Upper lobe of left lung (tissue), 6 donors: ENCODE data around the gene RAET1L. TPM values are rescaled to one million over a fixed set of nuclear protein-coding genes. Genes with fewer than 3 reads are reported as not detected.
A peak's percentile ranks its signal among the peaks of the same experiment; 100 is the strongest.

Source experiments
- ATAC-seq, 2 donors: fragments of 200-7000 bp; cut with Tn5 transposase; one replicate each; pipeline ENCODE4 v1.9.1; 2022; ENCODE audit warnings: mild to moderate bottlenecking in 2 of 2, moderate library complexity in 2 of 2; ENCODE audit not compliant: low FRiP score in 2 of 2
- DNase-seq, 2 donors: peaks; one replicate each; pipeline ENCODE4 v3.0.0-alpha.2; 2019 to 2020
- H3K27ac ChIP-seq, 4 donors: fragments of 200-600 bp; sonication (generic); one replicate each; pipeline ENCODE4 v1.5.1; 2016 to 2019
- H3K27me3 ChIP-seq, 4 donors: fragments of 200-600 bp; sonication (generic); one replicate each; pipeline ENCODE4 v1.5.1; 2017 to 2019
- H3K36me3 ChIP-seq, 4 donors: fragments of 200-600 bp; sonication (generic); one replicate each; pipeline ENCODE4 v1.5.1; 2016 to 2019
- H3K4me1 ChIP-seq, 4 donors: fragments of 200-600 bp; sonication (generic); one replicate each; pipeline ENCODE4 v1.5.1; 2018 to 2019
- H3K4me3 ChIP-seq, 4 donors: fragments of 200-600 bp; sonication (generic); one replicate each; pipeline ENCODE4 v1.5.1; 2017 to 2019; ENCODE audit warnings: mild to moderate bottlenecking in 2 of 4, moderate library complexity in 1 of 4
- H3K9me3 ChIP-seq, 4 donors: fragments of 200-600 bp; sonication (generic); one replicate each; pipeline ENCODE4 v1.5.1; 2018 to 2019
- CTCF ChIP-seq, 6 experiments: fragments of 450-650 bp in 4 of 6; fragments of 200-600 bp in 2 of 6; sonication (generic) in 2 of 6; IDR thresholded peaks; one replicate each; pipeline ENCODE4 v1.5.1; 2016 to 2019; ENCODE audit warnings: antibody characterized with exemption in 6 of 6
- EP300 ChIP-seq, 4 donors: sonication (generic); formaldehyde crosslinking; IDR thresholded peaks; one replicate each; pipeline ENCODE4 v1.5.1; 2017; ENCODE audit warnings: antibody characterized with exemption in 4 of 4, control low read depth in 2 of 4
- POLR2A ChIP-seq, 4 donors: fragments of 450-650 bp; IDR thresholded peaks; one replicate each; pipeline ENCODE4 v1.5.1; 2016 to 2017; ENCODE audit warnings: antibody characterized with exemption in 4 of 4, mild to moderate bottlenecking in 2 of 4
- POLR2AphosphoS5 ChIP-seq, 2 donors: sonication (generic); formaldehyde crosslinking; IDR thresholded peaks; one replicate each; pipeline ENCODE4 v1.5.1; 2017; ENCODE audit warnings: antibody characterized with exemption in 2 of 2
- WGBS, 2 donors: methylation state at CpG; one replicate each; pipeline ENCODE4 v1.1.5; 2017 to 2018; 5-methylcytosine and 5-hydroxymethylcytosine counted together
- total RNA-seq, 6 donors: library from RNA; depleted of rRNA in 4 of 6; stranded (reverse); fragments of >200 nt in 4 of 6; gene quantifications; one replicate each; pipeline versions ENCODE4 v1.1.0 to v1.2.1, GENCODE V29; 2016 to 2021
- donor health status: DM: no; HTN: no; CAD: no; lungs with moderate emphysema.
- donor health status: DM: no; HTN: yes; CAD: no; lungs with severe emphysema.

The RAET1L gene
- total RNA-seq, 6 donors from 2014 or later = not detected

- peak overlapping the region in 3 of 4 donors; percentile 4 to 34 (median 18) for H3K4me3 ChIP-seq
- peak in 1 of 2 donors; percentile 81 for DNase-seq
- TF ChIP-seq CTCF (IDR thresholded peaks at IDR 0.05) (no peak), EP300 (IDR thresholded peaks at IDR 0.05) (no peak), POLR2AphosphoS5 (IDR thresholded peaks at IDR 0.05) (no peak), POLR2A (IDR thresholded peaks at IDR 0.05) (no peak)
- peaks cover 0 to 32% (median 17%) of the 10 kb centered on the region in 4 donors for H3K27me3 ChIP-seq
- H3K27ac ChIP-seq = no peak overlapping the region
- WGBS, 2 donors = 2 to 6% methylated on average over 12 to 46 of the region's 55 CpGs
- H3K36me3 ChIP-seq = no peaks in the 10 kb centered on the region
- peaks cover 9 to 17% (median 14%) of the 10 kb centered on the region in 4 donors for H3K4me1 ChIP-seq
- no peaks in the 10 kb centered on the region for H3K9me3 ChIP-seq
- peak in 1 of 2 donors; percentile 23 for ATAC-seq
Measured at GRCh38 chr6:150037526-150038201, 12.3 kb upstream of the RAET1L start.

GRCh38 chr6:150036081-150036480 lies 10.7 kb upstream of the RAET1L start:
- H3K36me3 ChIP-seq = no peaks in the 10 kb centered on the region
- no peak for TF ChIP-seq EP300 (IDR thresholded peaks at IDR 0.05)
- no peak for TF ChIP-seq POLR2AphosphoS5 (IDR thresholded peaks at IDR 0.05)
- TF ChIP-seq CTCF (IDR thresholded peaks at IDR 0.05) = no peak
- no peak for TF ChIP-seq POLR2A (IDR thresholded peaks at IDR 0.05)
- H3K4me1 ChIP-seq = peaks cover 9 to 17% (median 14%) of the 10 kb centered on the region in 4 donors
- no peak overlapping the region for H3K27ac ChIP-seq
- WGBS, 2 donors = 74 to 77% methylated on average over 5 of the region's 5 CpGs
- H3K4me3 ChIP-seq = no peak overlapping the region
- no peak for ATAC-seq
- peaks cover 0 to 32% (median 17%) of the 10 kb centered on the region in 4 donors for H3K27me3 ChIP-seq
- no peaks in the 10 kb centered on the region for H3K9me3 ChIP-seq
- no peak for DNase-seq

GRCh38 chr6:150033207-150033771 lies 8.0 kb upstream of the RAET1L start:
- Histone ChIP-seq H3K27me3 (peaks cover 0 to 22% (median 10%) of the 10 kb centered on the region in 4 donors), H3K36me3 (no peaks in the 10 kb centered on the region), H3K4me3 (no peak overlapping the region), H3K4me1 (peaks cover 9 to 13% (median 11%) of the 10 kb centered on the region in 4 donors), H3K27ac (no peak overlapping the region), H3K9me3 (no peaks in the 10 kb centered on the region)
- TF ChIP-seq POLR2A (IDR thresholded peaks at IDR 0.05) = no peak
- TF ChIP-seq POLR2AphosphoS5 (IDR thresholded peaks at IDR 0.05) = no peak
- no peak for TF ChIP-seq CTCF (IDR thresholded peaks at IDR 0.05)
- TF ChIP-seq EP300 (IDR thresholded peaks at IDR 0.05) = no peak
- DNase-seq = no peak
- ATAC-seq = peak in 1 of 2 donors; percentile 49
- WGBS, 2 donors = 78 to 90% methylated on average over 6 of the region's 6 CpGs

- no peak for TF ChIP-seq CTCF (IDR thresholded peaks at IDR 0.05)
- TF ChIP-seq POLR2AphosphoS5 (IDR thresholded peaks at IDR 0.05) = no peak
- no peak for TF ChIP-seq EP300 (IDR thresholded peaks at IDR 0.05)
- no peak for TF ChIP-seq POLR2A (IDR thresholded peaks at IDR 0.05)
- H3K4me3 ChIP-seq = no peak overlapping the region
- H3K4me1 ChIP-seq = peaks cover 3 to 6% (median 4%) of the 10 kb centered on the region in 4 donors
- no peaks in the 10 kb centered on the region for H3K36me3 ChIP-seq
- H3K9me3 ChIP-seq = no peaks in the 10 kb centered on the region
- ATAC-seq (no peak), DNase-seq (no peak)
- peaks cover 0 to 15% (median 3%) of the 10 kb centered on the region in 4 donors for H3K27me3 ChIP-seq
- H3K27ac ChIP-seq = no peak overlapping the region
- WGBS, 2 donors = 93 to 94% methylated on average over 8 of the region's 8 CpGs
Measured at GRCh38 chr6:150032598-150032997, 7.3 kb upstream of the RAET1L start.
